Measurements from ENCODE around the gene SMYD3.
"Not testable (repeated sequence)": the region's sequence is repeated elsewhere in the genome, so short reads cannot be mapped to it uniquely, and the experiment has no call there.

DNA sequence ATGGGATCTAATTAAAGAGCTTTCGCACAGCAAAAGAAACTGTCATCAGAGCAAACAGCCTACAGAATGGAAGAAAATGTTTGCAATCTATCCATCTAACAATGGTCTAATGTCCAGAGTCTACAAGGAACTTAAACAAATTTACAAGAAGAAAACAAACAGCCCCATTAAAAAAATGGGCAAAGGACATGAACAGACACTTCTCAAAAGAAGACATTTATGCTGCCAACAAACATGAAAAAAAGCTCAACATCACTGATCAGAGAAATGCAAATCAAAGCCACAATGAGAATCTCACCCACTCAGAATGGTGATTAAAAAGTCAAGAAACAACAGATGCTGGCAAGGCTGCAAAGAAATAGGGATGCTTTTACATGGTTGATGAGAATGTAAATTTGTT lies 561.9 kb downstream of the SMYD3 start:
- TF ChIP-seq, protein P1, sequence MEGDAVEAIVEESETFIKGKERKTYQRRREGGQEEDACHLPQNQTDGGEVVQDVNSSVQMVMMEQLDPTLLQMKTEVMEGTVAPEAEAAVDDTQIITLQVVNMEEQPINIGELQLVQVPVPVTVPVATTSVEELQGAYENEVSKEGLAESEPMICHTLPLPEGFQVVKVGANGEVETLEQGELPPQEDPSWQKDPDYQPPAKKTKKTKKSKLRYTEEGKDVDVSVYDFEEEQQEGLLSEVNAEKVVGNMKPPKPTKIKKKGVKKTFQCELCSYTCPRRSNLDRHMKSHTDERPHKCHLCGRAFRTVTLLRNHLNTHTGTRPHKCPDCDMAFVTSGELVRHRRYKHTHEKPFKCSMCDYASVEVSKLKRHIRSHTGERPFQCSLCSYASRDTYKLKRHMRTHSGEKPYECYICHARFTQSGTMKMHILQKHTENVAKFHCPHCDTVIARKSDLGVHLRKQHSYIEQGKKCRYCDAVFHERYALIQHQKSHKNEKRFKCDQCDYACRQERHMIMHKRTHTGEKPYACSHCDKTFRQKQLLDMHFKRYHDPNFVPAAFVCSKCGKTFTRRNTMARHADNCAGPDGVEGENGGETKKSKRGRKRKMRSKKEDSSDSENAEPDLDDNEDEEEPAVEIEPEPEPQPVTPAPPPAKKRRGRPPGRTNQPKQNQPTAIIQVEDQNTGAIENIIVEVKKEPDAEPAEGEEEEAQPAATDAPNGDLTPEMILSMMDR (IDR thresholded peaks at IDR 0.05), result not testable (repeated sequence)
- TF ChIP-seq POLR2A (IDR thresholded peaks at IDR 0.05), result not testable (repeated sequence)

Data from heart left ventricle (tissue), 13 donors.